ENCODE results near the gene TBX3.

The TBX3 gene

DNA sequence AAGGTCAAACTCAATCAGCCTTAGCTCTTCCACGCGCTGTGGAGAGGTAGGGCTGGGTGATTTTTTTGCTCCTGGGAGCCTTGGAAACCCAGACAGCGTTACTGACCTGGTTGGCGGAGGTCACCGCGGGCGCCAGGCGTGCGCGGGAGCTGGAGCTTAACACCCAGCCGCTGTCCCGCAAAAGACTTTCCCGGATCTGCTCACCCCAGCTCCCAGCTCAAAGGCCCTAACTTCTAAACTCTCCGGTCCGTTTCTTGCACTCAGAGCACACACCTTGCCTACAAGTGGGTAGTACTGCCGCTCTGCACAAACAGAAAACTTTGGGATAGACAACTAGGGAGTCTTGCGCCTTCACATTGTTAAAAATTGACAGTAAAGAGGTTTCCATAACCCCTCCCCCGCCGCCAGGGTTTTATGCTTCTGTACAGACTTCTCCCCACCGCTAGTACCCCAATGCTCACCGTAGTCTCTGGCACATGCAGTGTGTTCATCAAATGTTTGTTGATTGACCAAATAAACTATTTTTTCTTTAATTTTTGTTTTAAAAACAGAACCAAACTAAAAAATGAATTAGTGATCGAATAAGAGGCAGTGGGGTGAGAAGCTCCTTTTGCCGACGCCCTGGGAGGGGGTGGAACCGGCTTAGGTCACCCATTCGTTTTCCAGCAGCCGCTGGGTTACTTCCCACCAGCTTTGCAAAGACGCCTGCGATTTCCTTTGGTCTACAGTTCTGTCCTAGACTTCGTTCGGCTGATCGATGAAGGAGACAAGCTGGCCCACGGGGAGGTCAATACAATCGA lies 12.7 kb upstream of the TBX3 start:
- FAIRE-seq: no peak

GRCh38 chr12:114695305-114695592 lies 11.3 kb upstream of the TBX3 start:
- DNase-seq (ENCODE audit: low spot score) (no peak), FAIRE-seq (no peak)

More for the DNA sequence above, 12.7 kb upstream of the TBX3 start:
- DNase-seq (ENCODE audit: low spot score): no peak

- DNase-seq (ENCODE audit: low spot score): no peak
- FAIRE-seq: no peak
Measured at GRCh38 chr12:114694436-114695304, 10.7 kb upstream of the TBX3 start.

DNA sequence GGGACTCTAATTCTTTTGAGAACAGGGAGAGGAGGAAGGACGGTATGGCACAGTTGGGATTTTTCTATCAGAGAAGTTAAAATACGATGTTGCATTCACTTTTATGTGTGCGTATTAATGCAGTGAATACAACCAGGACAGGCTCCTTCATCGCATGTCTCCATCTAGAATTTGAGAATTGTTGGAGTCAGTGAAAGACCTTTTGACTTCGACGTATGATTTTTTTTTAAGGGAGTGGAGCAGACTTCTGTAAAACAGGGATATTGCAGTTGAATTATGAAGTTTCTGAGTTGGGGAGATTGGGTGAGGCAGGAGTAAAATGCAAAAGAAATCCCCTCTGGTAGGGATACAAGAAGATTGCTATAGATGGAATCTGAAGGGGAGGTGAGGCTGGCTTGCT lies 9.6 kb upstream of the TBX3 start:
- no peak for FAIRE-seq
- no peak for DNase-seq (ENCODE audit: low spot score)

DNA sequence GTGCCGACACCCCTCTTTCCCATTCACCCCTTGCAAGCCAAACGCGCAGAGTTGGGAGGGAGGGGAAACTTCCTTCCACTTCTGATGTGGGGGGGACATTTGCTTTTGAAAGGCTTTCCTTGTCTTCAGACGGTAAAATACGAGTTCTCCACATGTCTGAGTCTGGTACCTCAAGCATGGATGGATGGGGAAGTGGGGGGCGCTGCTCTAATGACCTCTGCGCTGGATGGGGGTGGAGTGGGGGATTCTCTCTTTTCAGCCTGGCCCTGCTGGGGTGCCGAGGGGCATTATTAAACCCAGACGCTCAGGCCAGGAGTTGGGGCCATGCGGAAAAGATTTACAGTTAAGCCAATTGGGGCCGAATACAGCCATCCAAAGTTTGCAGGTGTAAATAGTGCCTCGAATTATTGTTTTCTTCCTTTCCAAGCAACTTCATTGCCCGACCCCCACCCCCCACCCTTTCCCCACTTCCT lies 9.1 kb upstream of the TBX3 start:
- no peak for FAIRE-seq

GRCh38 chr12:114692186-114693058 lies 8.4 kb upstream of the TBX3 start:
- FAIRE-seq: no peak
- DNase-seq (ENCODE audit: low spot score): no peak

More for the DNA sequence above, 9.1 kb upstream of the TBX3 start:
- DNase-seq (ENCODE audit: low spot score): no peak

- FAIRE-seq (no peak), DNase-seq (ENCODE audit: low spot score) (no peak)
Measured at GRCh38 chr12:114691763-114692185, 7.8 kb upstream of the TBX3 start.

DNA sequence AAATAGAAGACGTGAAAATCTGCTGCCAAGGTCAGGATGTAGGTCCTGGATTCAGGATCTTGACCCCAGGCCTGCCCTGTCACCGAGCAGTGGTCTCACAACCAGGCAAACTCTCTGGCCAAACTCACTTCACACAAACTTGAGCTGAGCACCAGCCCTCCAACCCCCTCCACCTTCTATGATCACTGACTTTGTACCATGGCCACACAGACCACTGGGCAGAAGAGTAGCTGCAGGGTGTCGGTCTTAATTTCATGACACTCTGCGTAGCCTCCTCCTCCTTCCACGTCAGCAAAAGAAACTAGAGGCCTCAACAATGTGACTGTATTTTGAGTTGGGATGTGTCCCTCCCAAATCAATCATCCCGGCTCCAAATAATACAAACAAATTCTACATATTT lies 7.2 kb upstream of the TBX3 start:
- no peak for FAIRE-seq
- no peak for DNase-seq (ENCODE audit: low spot score)

- no peak for FAIRE-seq
Measured at GRCh38 chr12:114690267-114691135, 6.5 kb upstream of the TBX3 start.

DNA sequence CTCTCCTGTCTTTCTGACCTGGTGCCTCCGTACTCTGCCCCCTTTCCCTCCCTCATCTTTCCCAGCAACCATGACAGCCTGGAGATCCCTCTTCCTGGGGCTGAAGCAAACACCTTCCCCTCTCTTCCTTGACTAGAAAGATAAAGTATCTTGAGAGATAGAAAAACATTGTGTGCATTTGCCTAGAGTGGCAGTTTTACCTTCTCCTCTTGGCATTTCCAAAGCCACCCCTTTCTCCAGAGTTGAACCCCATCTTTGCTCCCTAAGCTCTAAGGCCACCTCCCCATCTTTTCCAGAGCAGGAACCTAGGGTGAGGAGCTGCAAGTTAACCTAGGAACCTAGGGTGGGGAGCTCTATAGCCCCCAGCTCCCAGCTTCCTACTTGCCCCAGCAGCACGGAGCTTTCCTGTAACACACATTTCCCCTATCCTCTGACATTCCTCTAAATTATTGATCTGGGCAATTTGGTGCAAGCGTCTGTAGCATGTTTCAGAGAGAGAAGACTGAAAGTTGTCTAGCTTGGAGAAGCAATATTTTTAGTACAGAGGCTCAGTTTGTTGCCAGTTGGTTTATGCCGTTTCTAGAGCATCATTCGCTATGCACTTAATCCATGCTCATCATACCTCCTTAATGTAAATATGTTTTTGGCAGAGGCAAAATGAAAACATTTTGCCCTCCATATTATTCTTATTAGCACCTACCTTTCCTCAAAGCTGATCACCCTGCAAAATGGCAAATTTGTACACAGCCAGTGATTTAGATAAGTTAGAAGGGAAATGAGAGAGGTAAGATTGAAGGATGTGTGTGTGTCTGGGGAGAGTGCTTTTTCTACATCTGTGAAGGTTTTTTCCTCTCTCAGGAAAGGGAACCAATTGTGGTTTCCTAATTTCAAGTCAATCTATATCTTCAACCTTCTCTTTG lies 5.4 kb upstream of the TBX3 start:
- DNase-seq (ENCODE audit: low spot score) (no peak), FAIRE-seq (no peak)

More at GRCh38 chr12:114690267-114691135, 6.5 kb upstream of the TBX3 start:
- no peak for DNase-seq (ENCODE audit: low spot score)

DNA sequence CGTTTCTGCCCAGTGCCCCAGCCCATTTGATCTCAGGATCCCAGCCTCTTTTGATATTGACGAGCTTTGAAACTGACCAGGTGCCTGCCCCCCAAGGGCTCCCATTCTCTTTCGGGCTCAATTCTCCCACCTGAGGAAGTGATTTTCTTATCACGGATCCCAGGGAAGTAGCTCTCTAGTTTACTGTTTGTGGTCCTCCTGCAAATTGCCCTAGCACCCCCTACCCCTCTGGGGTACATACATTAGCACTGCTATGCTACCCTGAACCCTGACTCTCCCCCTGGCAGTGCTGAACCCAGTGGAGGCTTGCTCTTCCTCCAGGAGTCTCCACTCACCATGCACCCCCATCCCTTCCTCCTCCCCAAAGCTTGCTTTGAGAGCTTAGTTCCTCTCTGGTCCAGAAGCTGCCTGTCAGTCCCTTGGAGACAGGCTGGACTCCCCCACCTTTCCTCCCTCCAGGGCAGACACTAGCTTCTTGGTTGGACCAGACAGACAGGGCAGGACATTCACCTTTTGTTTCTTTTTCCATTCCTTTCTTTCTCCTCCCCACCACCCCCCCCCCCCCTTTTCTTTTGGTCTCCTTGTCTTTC lies 4.4 kb upstream of the TBX3 start:
- no peak for DNase-seq (ENCODE audit: low spot score)
- FAIRE-seq: no peak

DNA sequence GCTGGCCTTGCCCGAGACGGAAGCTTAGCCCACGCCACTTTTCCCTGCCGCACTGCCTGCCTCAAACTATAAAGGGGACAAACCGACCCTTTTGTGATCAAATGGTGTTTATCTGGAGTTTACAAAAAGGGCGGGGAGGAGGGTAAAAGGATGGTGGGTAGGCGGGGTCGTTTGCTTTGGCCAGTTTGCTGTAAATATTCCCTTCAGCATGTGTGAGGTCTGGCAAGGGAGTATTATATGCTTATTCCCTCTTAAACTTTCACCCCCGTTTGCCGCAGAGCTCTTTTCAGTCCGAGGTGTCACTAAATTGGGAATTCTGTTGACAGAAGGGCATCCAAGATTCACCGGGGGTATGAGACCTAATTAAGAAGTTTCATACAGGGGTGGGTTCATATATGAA lies 3.8 kb upstream of the TBX3 start:
- no peak for FAIRE-seq
- no peak for DNase-seq (ENCODE audit: low spot score)

GRCh38 chr12:114686773-114687500 lies 3.0 kb upstream of the TBX3 start:
- FAIRE-seq: no peak

GRCh38 chr12:114686426-114686772 lies 2.4 kb upstream of the TBX3 start:
- FAIRE-seq: no peak
- no peak for DNase-seq (ENCODE audit: low spot score)

More at GRCh38 chr12:114686773-114687500, 3.0 kb upstream of the TBX3 start:
- no peak for DNase-seq (ENCODE audit: low spot score)

DNA sequence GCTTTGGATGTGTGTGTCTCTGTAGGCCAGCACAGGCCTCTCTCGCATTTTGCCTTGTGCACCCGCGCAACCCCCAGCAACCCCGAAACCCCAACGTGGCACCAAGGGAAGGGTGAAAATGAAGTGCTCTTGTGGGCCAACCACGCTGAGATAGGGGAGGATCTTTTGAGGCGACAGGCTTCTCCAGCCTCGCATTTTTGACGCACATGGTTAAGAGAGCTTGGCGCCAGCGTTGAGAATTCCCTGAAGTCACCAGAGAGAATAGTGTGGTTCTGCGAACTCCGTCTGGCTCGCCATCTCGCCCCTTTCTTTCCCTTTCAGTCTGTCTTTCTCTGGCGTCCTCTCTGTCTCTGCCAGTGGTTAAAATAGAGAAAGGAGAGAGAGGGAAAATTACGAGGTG lies 1.9 kb upstream of the TBX3 start:
- no peak for DNase-seq (ENCODE audit: low spot score)
- FAIRE-seq: no peak

- FAIRE-seq (no peak), DNase-seq (ENCODE audit: low spot score) (no peak)
Measured at GRCh38 chr12:114685320-114685781, 1.4 kb upstream of the TBX3 start.

DNA sequence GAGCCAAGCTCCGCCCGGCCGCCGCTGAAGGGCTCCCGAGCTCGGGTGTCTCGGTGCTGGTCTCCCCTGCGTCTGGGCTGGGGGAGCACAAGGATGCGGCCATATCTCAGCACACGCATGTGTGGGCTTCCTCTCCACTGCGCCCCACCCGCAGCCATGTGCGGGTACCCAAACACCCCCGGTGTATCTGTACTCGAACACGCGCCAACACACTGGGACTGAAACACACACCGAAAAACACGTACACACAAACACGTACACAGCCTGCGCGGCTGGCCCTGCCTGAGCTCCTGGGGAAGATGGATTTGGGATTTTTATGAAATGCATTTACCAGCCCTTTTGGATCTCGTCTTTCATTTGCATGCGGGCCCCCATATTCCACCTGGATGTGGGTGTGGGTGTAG lies 897 bp upstream of the TBX3 start:
- DNase-seq (ENCODE audit: low spot score): no peak

DNA sequence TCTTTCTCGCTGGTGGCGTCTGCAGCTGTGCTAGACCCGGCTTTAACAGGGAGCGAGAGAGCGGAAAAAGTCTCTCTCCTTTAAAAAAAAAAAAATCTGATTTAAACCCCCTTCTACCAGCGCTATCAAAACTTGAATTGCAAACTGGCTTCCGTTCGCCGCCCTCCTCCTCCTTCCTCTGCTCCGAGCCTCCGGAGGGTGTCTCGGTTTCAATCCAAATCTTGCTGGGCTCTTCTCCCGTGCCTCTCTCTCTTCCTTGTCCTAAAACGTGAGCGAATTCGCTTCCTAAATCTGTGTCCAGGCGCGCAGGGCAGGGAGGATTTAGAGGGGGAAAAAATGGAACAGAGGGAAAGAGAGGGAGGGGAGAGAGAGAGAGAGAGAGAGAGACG lies 272 bp downstream of the TBX3 start:
- DNase-seq (ENCODE audit: low spot score): no peak
- FAIRE-seq: no peak

More for the DNA sequence above, 897 bp upstream of the TBX3 start:
- no peak for FAIRE-seq

Data from RCC 7860 (cell line).